Bronchial epithelial cell (primary cell): ENCODE data around the gene DACT3. TPM values are rescaled to one million over a fixed set of nuclear protein-coding genes. Genes with fewer than 3 reads are reported as not detected.

Experiments used
- DNase-seq: peaks from one replicate; pipeline ENCODE4 v3.0.0-alpha.2; 2010; ENCODE audit warnings: low read depth
- FAIRE-seq: peaks from 2 replicates; lab custom pipeline; 2011; peaks lifted over from hg19 to GRCh38; lab: Jason Lieb, UNC
- H3K27me3 ChIP-seq: 2 replicates; pipeline ENCODE4 v1.5.1; 2011; ENCODE audit warnings: low read length; ENCODE audit not compliant: control insufficient read depth, insufficient read depth
- H3K36me3 ChIP-seq: 2 replicates; pipeline ENCODE4 v1.5.1; 2011; ENCODE audit warnings: low read length; ENCODE audit not compliant: control insufficient read depth, insufficient read depth
- H3K4me3 ChIP-seq: 2 replicates; pipeline ENCODE4 v1.5.1; 2011; ENCODE audit warnings: mild to moderate bottlenecking, low read depth, low read length, control low read depth
- CTCF ChIP-seq: IDR thresholded peaks from 2 replicates; pipeline ENCODE4 v1.5.1; 2011; ENCODE audit warnings: mild to moderate bottlenecking, moderate library complexity, low read length, control low read depth, inconsistent platforms; ENCODE audit not compliant: insufficient read depth, severe bottlenecking
- total RNA-seq: library from RNA; depleted of rRNA; stranded (reverse); fragments of >200 nt; gene quantifications from 2 replicates; pipeline ENCODE4 v1.2.1, GENCODE V29; 2014

The DACT3 gene
- total RNA-seq, 1 donor from 2014 or later = under 0.01 TPM

GRCh38 chr19:46634656-46635218, 26.2 kb downstream of the DACT3 start:
- peak overlapping the region; percentile 17 for H3K4me3 ChIP-seq
- TF ChIP-seq CTCF = no peak
- FAIRE-seq = no peak
- no peak for DNase-seq
- H3K27me3 ChIP-seq = peaks cover 10% of the 10 kb centered on the region
- no peaks in the 10 kb centered on the region for H3K36me3 ChIP-seq

DNA sequence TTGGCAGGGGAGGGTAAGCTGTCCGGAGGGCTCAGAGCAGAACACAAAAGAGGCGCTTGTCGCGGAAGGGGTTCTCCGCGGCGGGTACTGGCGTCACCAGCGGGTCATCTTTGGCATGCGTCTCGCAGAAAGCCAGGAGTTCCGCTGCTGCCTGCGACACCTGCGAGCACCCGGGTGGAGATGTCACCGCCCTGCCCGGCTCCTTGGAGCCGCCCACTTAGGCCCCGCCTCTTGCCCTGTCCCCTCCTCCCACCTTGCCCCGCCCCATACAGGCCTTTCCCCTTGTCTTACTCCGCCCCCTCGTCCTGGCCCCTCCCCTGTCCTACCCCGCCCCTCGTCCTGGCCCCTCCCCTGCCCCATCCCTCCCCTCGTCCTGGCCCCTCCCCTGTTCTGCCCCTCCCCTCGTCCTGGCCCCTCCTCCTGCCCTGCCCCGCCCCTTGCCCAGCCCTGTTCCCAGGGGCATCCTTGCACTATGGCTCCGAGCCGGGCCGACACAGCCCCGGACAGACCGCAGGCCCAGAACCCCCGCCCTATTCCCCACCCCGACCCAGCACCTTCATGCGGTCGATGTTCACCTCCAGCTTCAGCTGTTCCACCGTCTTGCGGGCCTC, 26.8 kb downstream of the DACT3 start:
- TF ChIP-seq CTCF = no peak
- H3K36me3 ChIP-seq = no peaks in the 10 kb centered on the region
- FAIRE-seq = no peak
- peaks cover 8% of the 10 kb centered on the region for H3K27me3 ChIP-seq
- peak; percentile 80 for DNase-seq
- peak overlapping the region; percentile 26 for H3K4me3 ChIP-seq

GRCh38 chr19:46633130-46633529, 27.9 kb downstream of the DACT3 start:
- peaks cover 8% of the 10 kb centered on the region for H3K27me3 ChIP-seq
- H3K36me3 ChIP-seq = no peaks in the 10 kb centered on the region
- no peak for TF ChIP-seq CTCF
- FAIRE-seq (no peak), DNase-seq (no peak)
- no peak overlapping the region for H3K4me3 ChIP-seq

DNA sequence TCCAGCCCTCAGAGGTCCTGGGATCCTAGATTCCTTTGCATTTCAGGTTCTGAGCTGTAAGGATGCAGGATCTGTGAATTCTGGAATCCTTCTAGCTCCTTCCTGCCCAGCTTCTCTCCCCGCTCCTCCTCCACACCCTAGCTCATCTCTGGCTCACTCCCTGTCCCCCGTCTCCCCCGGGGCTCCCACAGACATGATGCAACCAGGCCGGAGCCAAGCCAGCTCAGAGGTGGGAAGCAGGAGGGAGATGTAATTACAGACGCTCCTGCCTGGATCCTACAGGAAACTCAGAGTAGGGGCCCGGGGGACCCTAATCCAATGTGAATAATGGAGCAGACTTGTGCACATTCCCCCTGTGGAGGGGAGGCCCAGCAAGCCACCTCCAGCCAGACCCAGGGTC, 29.5 kb downstream of the DACT3 start:
- peaks cover 8% of the 10 kb centered on the region for H3K27me3 ChIP-seq
- H3K4me3 ChIP-seq = no peak overlapping the region
- H3K36me3 ChIP-seq = no peaks in the 10 kb centered on the region
- no peak for TF ChIP-seq CTCF
- DNase-seq = no peak
- no peak for FAIRE-seq

GRCh38 chr19:46630586-46631205, 30.3 kb downstream of the DACT3 start:
- Histone ChIP-seq H3K36me3 (no peaks in the 10 kb centered on the region), H3K27me3 (peaks cover 3% of the 10 kb centered on the region), H3K4me3 (no peak overlapping the region)
- TF ChIP-seq CTCF = no peak
- FAIRE-seq = no peak
- DNase-seq = no peak
